ENCODE results near the gene OR5AU1. TPM values are rescaled to one million over a fixed set of nuclear protein-coding genes. Genes with fewer than 3 reads are reported as not detected.
"Not testable (repeated sequence)": the region's sequence is repeated elsewhere in the genome, so short reads cannot be mapped to it uniquely, and the experiment has no call there.

OR5AU1 gene
- total RNA-seq, 2 donors from 2014 or later: not detected

DNA sequence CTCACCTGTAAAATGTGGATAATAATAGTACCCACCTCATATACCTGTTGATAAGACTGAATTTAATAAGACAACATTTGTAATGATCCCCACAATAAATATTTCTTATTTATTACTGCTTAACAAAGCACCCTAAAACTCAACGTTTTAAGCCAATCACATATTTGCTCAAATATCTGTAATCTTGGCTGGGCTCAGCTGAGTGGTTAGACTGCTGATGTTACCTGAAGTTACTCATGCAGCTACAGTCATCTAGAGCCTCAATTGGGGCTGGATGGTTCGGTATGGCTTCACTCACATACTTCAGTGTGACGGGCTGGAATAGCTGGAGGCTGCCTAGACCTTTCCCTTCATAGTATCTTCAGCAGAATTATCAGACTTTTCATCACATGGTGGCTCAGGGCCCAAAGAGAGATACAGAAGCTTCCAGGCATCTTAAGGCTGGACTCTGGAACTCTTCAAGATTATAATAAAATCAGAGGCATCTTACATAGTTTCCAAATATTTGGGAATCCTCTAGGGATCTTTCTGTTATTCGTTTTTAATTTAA, 4.3 kb upstream of the OR5AU1 start:
- Histone ChIP-seq H3K4me3 (no peak overlapping the region), H3K27ac (no peak overlapping the region), H3K27me3 (replicated peaks; ENCODE audit: insufficient read depth) (no peaks in the 10 kb centered on the region), H3K36me3 (no peaks in the 10 kb centered on the region), H3K9me3 (no peaks in the 10 kb centered on the region), H3K4me1 (ENCODE audit: control insufficient read depth in 1 of 2, low read depth in 2 of 2) (no peaks in the 10 kb centered on the region)
- DNase-seq (ENCODE audit: low spot score) (no peak), ATAC-seq (ENCODE audit: insufficient number of reproducible peaks, low FRiP score, low read depth) (no peak)
- TF ChIP-seq CTCF (IDR thresholded peaks at IDR 0.05): no peak

DNA sequence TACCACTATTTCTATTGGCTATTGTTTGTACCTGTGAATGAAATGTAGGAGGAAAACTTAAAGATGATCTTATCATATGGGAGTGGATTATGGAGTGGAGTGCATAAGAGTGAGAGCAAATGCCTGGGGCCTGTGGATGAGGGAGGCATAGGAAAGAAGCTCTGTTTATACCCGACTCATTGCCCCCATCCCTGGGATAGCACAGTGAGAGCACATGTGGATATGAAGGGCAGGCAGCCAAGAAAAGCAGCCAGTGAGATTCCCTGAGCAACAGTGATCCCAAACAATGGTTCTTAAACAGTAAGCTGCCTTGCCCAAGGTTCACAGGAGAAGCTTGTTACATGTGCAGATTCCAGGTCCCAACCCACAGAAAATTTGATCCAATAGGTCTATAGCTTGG, 2.3 kb upstream of the OR5AU1 start:
- DNase-seq (ENCODE audit: low spot score); H3K27ac ChIP-seq; ATAC-seq (ENCODE audit: insufficient number of reproducible peaks, low FRiP score, low read depth); H3K4me3 ChIP-seq; H3K27me3 ChIP-seq (replicated peaks; ENCODE audit: insufficient read depth); H3K36me3 ChIP-seq; H3K9me3 ChIP-seq; H3K4me1 ChIP-seq (ENCODE audit: control insufficient read depth in 1 of 2, low read depth in 2 of 2): not testable (repeated sequence)

DNA sequence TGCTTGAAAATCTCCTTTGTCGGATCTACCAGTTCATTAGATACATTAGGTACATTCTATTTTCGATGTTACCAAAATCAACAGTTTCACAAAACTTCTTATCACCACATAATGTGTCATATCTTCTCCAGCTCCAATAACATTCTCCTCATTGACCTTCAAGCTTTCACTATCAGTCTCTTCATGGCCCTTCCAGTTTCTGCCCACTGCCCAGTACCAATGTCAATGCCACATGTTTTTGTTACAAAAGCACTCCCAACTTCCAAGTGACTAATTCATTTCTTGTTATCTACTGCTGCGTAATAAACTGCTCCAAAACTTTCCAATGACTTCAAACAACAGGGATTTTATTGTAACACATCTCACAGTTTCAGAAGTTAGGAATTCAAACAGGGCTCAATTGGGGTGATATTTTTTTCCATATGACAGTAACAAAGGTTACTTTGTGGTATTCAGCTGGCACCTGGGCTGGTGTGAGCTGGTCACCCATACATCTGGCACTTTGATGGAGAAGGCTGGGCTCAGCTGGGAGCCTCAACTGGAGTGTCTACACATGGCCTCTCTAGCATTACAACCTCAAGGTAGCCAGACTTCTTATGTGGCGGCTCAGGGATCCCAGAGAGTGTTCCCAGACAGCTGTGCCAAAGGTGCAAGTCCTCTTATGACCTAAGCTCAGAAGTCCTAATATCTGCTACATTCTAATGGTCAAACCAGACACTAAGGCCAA, 6.1 kb downstream of the OR5AU1 start:
- Histone ChIP-seq H3K27me3 (replicated peaks; ENCODE audit: insufficient read depth) (no peaks in the 10 kb centered on the region), H3K4me3 (no peak overlapping the region), H3K36me3 (no peaks in the 10 kb centered on the region), H3K27ac (no peak overlapping the region), H3K9me3 (peaks cover 10% of the 10 kb centered on the region), H3K4me1 (ENCODE audit: control insufficient read depth in 1 of 2, low read depth in 2 of 2) (no peaks in the 10 kb centered on the region)
- no peak for TF ChIP-seq CTCF (IDR thresholded peaks at IDR 0.05)
- DNase-seq (ENCODE audit: low spot score): no peak
- ATAC-seq (ENCODE audit: insufficient number of reproducible peaks, low FRiP score, low read depth): no peak

- Histone ChIP-seq H3K36me3 (no peaks in the 10 kb centered on the region), H3K9me3 (peaks cover 11% of the 10 kb centered on the region), H3K27ac (no peak overlapping the region), H3K4me1 (ENCODE audit: control insufficient read depth in 1 of 2, low read depth in 2 of 2) (no peaks in the 10 kb centered on the region), H3K27me3 (replicated peaks; ENCODE audit: insufficient read depth) (no peaks in the 10 kb centered on the region), H3K4me3 (no peak overlapping the region)
- TF ChIP-seq CTCF (IDR thresholded peaks at IDR 0.05): no peak
- DNase-seq (ENCODE audit: low spot score) (no peak), ATAC-seq (ENCODE audit: insufficient number of reproducible peaks, low FRiP score, low read depth) (no peak)
These were observed 10.4 kb downstream of the OR5AU1 start for GRCh38 chr14:21145437-21145836.

GRCh38 chr14:21142357-21142756, 13.5 kb downstream of the OR5AU1 start:
- H3K9me3 ChIP-seq: peaks cover 11% of the 10 kb centered on the region
- H3K4me3 ChIP-seq: no peak overlapping the region
- no peaks in the 10 kb centered on the region for H3K27me3 ChIP-seq (replicated peaks; ENCODE audit: insufficient read depth)
- H3K27ac ChIP-seq: no peak overlapping the region
- ATAC-seq (ENCODE audit: insufficient number of reproducible peaks, low FRiP score, low read depth): no peak
- DNase-seq (ENCODE audit: low spot score): no peak
- no peak for TF ChIP-seq CTCF (IDR thresholded peaks at IDR 0.05)
- no peaks in the 10 kb centered on the region for H3K36me3 ChIP-seq
- H3K4me1 ChIP-seq (ENCODE audit: control insufficient read depth in 1 of 2, low read depth in 2 of 2): no peaks in the 10 kb centered on the region

Measured in thoracic aorta (tissue), 2 donors.